Left renal cortex interstitium (tissue), 4 donors: Measurements from ENCODE around the gene SMIM3. TPM values are rescaled to one million over a fixed set of nuclear protein-coding genes. Genes with fewer than 3 reads are reported as not detected.
A peak's percentile ranks its signal among the peaks of the same experiment; 100 is the strongest.

Experiments used
- DNase-seq, 4 donors: peaks; one replicate each; pipeline ENCODE4 v3.0.0-alpha.2; 2013; ENCODE audit warnings: low read depth in 4 of 4, low spot score in 2 of 4, missing footprints in 1 of 4
- polyA plus RNA-seq, 4 donors: library from polyadenylated mRNA; unstranded; fragments of 120-200 nt; gene quantifications; one replicate each; pipeline ENCODE4 v1.2.1, GENCODE V29; 2013; ENCODE audit not compliant: insufficient read length in 4 of 4

The SMIM3 gene
- polyA plus RNA-seq, 4 donors = 19.2 to 26.3 (median 23.5) TPM

- DNase-seq = no peak
Measured at GRCh38 chr5:150764530-150764929, 14.0 kb upstream of the SMIM3 start.

GRCh38 chr5:150765011-150765798 lies 13.4 kb upstream of the SMIM3 start:
- no peak for DNase-seq

GRCh38 chr5:150765799-150766169 lies 12.8 kb upstream of the SMIM3 start:
- no peak for DNase-seq

- no peak for DNase-seq
Measured at GRCh38 chr5:150766251-150766650, 12.3 kb upstream of the SMIM3 start.

GRCh38 chr5:150771034-150771795 lies 7.3 kb upstream of the SMIM3 start:
- DNase-seq = no peak

GRCh38 chr5:150774145-150774544 lies 4.4 kb upstream of the SMIM3 start:
- no peak for DNase-seq

GRCh38 chr5:150777685-150778084 lies 872 bp upstream of the SMIM3 start:
- no peak for DNase-seq

GRCh38 chr5:150778088-150778516 lies 455 bp upstream of the SMIM3 start:
- no peak for DNase-seq

- DNase-seq = no peak
Measured at GRCh38 chr5:150779397-150780186, 1.0 kb downstream of the SMIM3 start.

GRCh38 chr5:150780187-150780692 lies 1.7 kb downstream of the SMIM3 start:
- DNase-seq = no peak

GRCh38 chr5:150780816-150781221 lies 2.3 kb downstream of the SMIM3 start:
- DNase-seq = no peak

GRCh38 chr5:150781706-150782614 lies 3.4 kb downstream of the SMIM3 start:
- DNase-seq = no peak

GRCh38 chr5:150782850-150783249 lies 4.3 kb downstream of the SMIM3 start:
- DNase-seq = no peak

- peak in 2 of 4 donors; percentile 76 to 91 for DNase-seq
Measured at GRCh38 chr5:150783422-150783928, 4.9 kb downstream of the SMIM3 start.

GRCh38 chr5:150785950-150786349 lies 7.4 kb downstream of the SMIM3 start:
- DNase-seq = no peak

- no peak for DNase-seq
Measured at GRCh38 chr5:150786876-150787275, 8.3 kb downstream of the SMIM3 start.

- DNase-seq = no peak
Measured at GRCh38 chr5:150787656-150788055, 9.1 kb downstream of the SMIM3 start.

GRCh38 chr5:150788977-150789376 lies 10.4 kb downstream of the SMIM3 start:
- DNase-seq = no peak

- DNase-seq = no peak
Measured at GRCh38 chr5:150789450-150789849, 10.9 kb downstream of the SMIM3 start.
